Breast epithelium (tissue), 4 donors: ENCODE measurements around the gene CXXC5. TPM values are rescaled to one million over a fixed set of nuclear protein-coding genes. Genes with fewer than 3 reads are reported as not detected.
"Not testable (repeated sequence)": the region's sequence is repeated elsewhere in the genome, so short reads cannot be mapped to it uniquely, and the experiment has no call there.

Experiments used
- DNase-seq, 2 donors: peaks; one replicate each; pipeline ENCODE4 v3.0.0-alpha.2; 2019; ENCODE audit warnings: low spot score in 2 of 2
- H3K27ac ChIP-seq, 2 donors: fragments of 200-600 bp; sonication (generic) in 1 of 2; one replicate each; pipeline ENCODE4 v1.5.1; 2016 to 2019; ENCODE audit warnings: mild to moderate bottlenecking in 1 of 2
- H3K27me3 ChIP-seq, 2 donors: fragments of 200-600 bp; sonication (generic) in 1 of 2; one replicate each; pipeline versions ENCODE4 v1.5.1 to v1.6.0; 2017 to 2019; ENCODE audit warnings: control low read depth in 1 of 2, mild to moderate bottlenecking in 1 of 2
- H3K36me3 ChIP-seq: fragments of 200-600 bp; one replicate; pipeline ENCODE4 v1.5.1; 2019
- H3K4me1 ChIP-seq, 2 donors: fragments of 200-600 bp; sonication (generic); one replicate each; pipeline ENCODE4 v1.5.1; 2016 to 2019; ENCODE audit warnings: control low read depth in 1 of 2
- H3K4me3 ChIP-seq, 3 donors: fragments of 200-600 bp; sonication (generic); 1 replicate in 2 of 3; 2 replicates in 1 of 3; pipeline ENCODE4 v1.5.1; 2016 to 2019; ENCODE audit warnings: mild to moderate bottlenecking in 3 of 3, moderate library complexity in 2 of 3
- H3K9me3 ChIP-seq, 2 donors: fragments of 200-600 bp; sonication (generic) in 1 of 2; one replicate each; pipeline ENCODE4 v1.5.1; 2016 to 2019; ENCODE audit warnings: control low read depth in 1 of 2
- POLR2A ChIP-seq: fragments of 450-650 bp; IDR thresholded peaks from one replicate; pipeline ENCODE4 v1.6.1; 2016; ENCODE audit warnings: antibody characterized with exemption, mild to moderate bottlenecking, moderate library complexity
- POLR2AphosphoS5 ChIP-seq, 3 donors: sonication (generic); formaldehyde crosslinking; IDR thresholded peaks; one replicate each; pipeline ENCODE4 v1.6.1; 2017; ENCODE audit warnings: antibody characterized with exemption in 3 of 3
- intact Hi-C: fragments of 100-400 bp; cut with DNase I; formaldehyde crosslinking; loops from one replicate; pipeline ENCODE4 v1.15.1; 2023; ENCODE audit warnings: low total_unique reads
- total RNA-seq, 3 donors: library from RNA; depleted of rRNA; stranded (reverse); fragments of >200 nt; gene quantifications; one replicate each; pipeline ENCODE4 v1.1.0, GENCODE V29; 2016
- TF ChIP-seq, protein P1 (sequence below), 3 donors: fragments of 450-650 bp; IDR thresholded peaks; one replicate each; pipeline ENCODE4 v1.5.1; 2016 to 2017; ENCODE audit warnings: antibody characterized with exemption in 3 of 3, mild to moderate bottlenecking in 3 of 3, moderate library complexity in 3 of 3

CXXC5 gene
- 10 to 100 TPM; 33.9 to 66.9 (median 38.3) TPM for total RNA-seq

DNA sequence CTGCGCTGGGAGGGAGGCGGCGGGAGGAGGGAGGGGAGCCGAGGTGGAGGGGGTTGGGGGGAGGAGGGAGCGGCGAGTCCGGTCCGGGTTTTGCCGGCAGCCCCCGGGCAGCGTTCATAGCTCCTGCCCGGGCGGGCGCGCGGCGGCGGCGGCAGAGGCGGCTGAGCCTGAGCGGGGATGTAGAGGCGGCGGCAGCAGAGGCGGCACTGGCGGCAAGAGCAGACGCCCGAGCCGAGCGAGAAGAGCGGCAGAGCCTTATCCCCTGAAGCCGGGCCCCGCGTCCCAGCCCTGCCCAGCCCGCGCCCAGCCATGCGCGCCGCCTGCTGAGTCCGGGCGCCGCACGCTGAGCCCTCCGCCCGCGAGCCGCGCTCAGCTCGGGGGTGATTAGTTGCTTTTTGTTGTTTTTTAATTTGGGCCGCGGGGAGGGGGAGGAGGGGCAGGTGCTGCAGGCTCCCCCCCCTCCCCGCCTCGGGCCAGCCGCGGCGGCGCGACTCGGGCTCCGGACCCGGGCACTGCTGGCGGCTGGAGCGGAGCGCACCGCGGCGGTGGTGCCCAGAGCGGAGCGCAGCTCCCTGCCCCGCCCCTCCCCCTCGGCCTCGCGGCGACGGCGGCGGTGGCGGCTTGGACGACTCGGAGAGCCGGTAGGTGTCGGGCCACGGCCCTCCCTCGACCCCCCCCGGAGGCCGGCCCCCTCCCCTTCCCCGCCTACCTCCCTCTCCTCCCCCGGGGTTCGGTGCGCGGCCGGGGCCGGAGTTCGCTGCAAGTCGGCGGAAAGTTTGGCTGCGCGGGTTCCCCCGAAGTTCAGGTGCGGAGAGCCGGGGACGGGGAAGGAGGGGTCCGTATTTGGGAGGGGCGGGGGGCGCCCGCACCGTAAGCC, at the start of gene CXXC5:
Gene CXXC5 (plus strand): TSS at position 145 of the 877 bp plus-strand sequence. CDS start 32,175 bp downstream, outside the sequence.
- TF ChIP-seq, protein P1, sequence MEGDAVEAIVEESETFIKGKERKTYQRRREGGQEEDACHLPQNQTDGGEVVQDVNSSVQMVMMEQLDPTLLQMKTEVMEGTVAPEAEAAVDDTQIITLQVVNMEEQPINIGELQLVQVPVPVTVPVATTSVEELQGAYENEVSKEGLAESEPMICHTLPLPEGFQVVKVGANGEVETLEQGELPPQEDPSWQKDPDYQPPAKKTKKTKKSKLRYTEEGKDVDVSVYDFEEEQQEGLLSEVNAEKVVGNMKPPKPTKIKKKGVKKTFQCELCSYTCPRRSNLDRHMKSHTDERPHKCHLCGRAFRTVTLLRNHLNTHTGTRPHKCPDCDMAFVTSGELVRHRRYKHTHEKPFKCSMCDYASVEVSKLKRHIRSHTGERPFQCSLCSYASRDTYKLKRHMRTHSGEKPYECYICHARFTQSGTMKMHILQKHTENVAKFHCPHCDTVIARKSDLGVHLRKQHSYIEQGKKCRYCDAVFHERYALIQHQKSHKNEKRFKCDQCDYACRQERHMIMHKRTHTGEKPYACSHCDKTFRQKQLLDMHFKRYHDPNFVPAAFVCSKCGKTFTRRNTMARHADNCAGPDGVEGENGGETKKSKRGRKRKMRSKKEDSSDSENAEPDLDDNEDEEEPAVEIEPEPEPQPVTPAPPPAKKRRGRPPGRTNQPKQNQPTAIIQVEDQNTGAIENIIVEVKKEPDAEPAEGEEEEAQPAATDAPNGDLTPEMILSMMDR (IDR thresholded peaks at IDR 0.05), result no peak
- TF ChIP-seq POLR2A, result peak; percentile 21
- TF ChIP-seq POLR2AphosphoS5 (IDR thresholded peaks at IDR 0.05), result peak in 2 of 3 donors; percentile 40 to 46
- Histone ChIP-seq H3K9me3 (no peaks in the 10 kb centered on the region), H3K4me3 (peak within 1 kb of the TSS; percentile 80 to 94 (median 80)), H3K27me3 (no peaks in the 10 kb centered on the region), H3K27ac (peak within 1 kb of the TSS; percentile 97), H3K36me3 (no peaks in the 10 kb centered on the region), H3K4me1 (peaks cover 8 to 25% of the 10 kb centered on the region in 2 donors)
- DNase-seq, result peak in 1 of 2 donors; percentile 79
- intact Hi-C loops, result loop anchor here (10.0 kb wide), 1 partner anchor 46 kb away; no protein-coding TSS in a partner anchor

DNA sequence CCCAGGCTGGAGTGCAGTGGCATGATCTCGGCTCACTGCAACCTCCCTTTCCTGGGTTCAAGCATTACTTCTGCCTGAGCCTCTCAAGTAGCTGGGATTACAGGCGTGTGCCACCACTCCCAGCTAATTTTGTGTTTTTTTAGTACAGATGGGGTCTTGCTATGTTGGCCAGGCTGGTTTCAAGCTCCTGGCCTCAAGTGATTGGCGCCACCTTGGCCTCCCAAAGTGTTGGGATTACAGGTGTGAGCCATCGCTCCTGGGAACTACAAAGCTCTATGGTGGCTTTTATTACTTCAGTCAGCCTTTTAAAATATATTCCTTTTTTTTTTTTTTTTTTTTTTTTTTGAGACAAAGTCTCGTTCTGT, 49.6 kb upstream of the CXXC5 start:
- intact Hi-C loops, H3K27me3 ChIP-seq, H3K9me3 ChIP-seq, H3K4me1 ChIP-seq, H3K27ac ChIP-seq, H3K4me3 ChIP-seq, H3K36me3 ChIP-seq, DNase-seq: not testable (repeated sequence)

DNA sequence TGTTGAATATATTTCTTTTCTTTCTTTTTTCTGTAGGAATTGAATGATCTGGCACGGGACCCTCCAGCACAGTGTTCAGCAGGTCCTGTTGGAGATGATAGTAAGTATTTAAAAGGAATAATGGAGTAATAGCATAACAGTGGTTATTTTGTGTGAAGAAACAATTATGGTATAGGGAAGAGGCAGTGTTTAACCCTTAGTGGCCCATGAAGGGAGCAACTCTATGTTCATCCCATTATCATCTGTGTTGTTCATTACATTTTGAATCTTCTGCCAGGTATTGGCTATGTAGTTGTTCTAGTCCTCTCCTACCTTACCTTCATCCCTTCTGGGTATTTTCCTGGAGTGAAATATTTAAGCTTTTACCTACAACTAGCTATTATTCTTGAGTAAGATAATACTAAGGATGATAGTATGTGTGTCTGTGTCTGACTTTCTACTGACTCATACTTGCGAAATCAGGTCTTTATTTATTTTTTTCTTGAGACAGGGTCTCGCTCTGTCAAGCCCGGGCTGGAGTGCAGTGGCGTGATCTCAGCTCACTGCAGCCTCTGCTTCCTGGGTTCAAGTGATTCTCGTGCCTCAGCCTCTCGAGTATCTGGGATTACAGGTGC, 47.7 kb upstream of the CXXC5 start:
- Histone ChIP-seq H3K27me3 (no peaks in the 10 kb centered on the region), H3K27ac (no peak overlapping the region), H3K36me3 (no peaks in the 10 kb centered on the region), H3K4me3 (no peak overlapping the region), H3K4me1 (no peaks in the 10 kb centered on the region), H3K9me3 (no peaks in the 10 kb centered on the region)
- intact Hi-C loops, result no loop called here
- TF ChIP-seq POLR2A (no peak), POLR2AphosphoS5 (IDR thresholded peaks at IDR 0.05) (no peak)
- TF ChIP-seq, protein P1 (IDR thresholded peaks at IDR 0.05), result no peak
- DNase-seq, result no peak

DNA sequence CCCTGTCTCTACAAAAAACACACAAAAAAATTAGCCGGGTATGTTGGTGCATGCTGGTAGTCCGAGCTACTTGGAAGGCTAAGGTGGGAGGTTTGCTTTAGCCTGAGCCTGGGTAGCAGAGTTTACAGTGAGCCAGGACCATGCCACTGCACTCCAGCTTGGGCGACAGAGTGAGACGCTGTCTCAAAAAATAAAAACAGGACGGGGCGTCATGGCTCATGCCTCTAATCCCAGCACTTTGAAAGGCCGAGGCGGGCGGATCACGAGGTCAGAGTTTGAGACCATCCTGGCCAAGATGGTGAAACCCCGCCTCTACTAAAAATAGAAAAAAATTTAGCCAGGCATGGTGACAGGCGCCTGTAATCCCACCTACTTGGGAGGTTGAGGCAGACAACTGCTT, 46.7 kb upstream of the CXXC5 start:
- H3K27ac ChIP-seq, result no peak overlapping the region
- no peaks in the 10 kb centered on the region for H3K36me3 ChIP-seq
- no peaks in the 10 kb centered on the region for H3K4me1 ChIP-seq
- no peak for DNase-seq
- TF ChIP-seq, protein P1 (IDR thresholded peaks at IDR 0.05), result no peak
- TF ChIP-seq POLR2A, result no peak
- no peak for TF ChIP-seq POLR2AphosphoS5 (IDR thresholded peaks at IDR 0.05)
- no peaks in the 10 kb centered on the region for H3K9me3 ChIP-seq
- intact Hi-C loops, result no loop called here
- no peaks in the 10 kb centered on the region for H3K27me3 ChIP-seq
- H3K4me3 ChIP-seq, result no peak overlapping the region

DNA sequence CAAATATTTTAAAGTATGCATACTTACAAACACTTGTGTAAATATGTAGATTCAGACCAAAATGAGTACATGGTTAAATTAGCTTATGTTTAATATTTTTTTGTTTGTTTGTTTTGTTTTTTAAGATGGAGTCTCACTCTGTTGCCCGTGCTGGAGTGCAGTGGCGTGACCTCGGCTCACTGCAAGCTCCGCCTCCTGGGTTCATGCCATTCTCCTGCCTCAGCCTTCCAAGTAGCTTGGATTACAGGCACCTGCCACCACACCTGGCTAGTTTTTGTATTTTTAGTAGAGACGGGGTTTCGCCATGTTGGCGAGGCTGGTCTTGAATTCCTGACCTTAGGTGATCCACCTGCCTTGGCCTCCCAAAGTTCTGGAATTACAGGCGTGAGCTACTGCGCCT, 46.2 kb upstream of the CXXC5 start:
- H3K27me3 ChIP-seq, H3K36me3 ChIP-seq, H3K9me3 ChIP-seq, H3K4me1 ChIP-seq, H3K4me3 ChIP-seq, intact Hi-C loops, DNase-seq, H3K27ac ChIP-seq: not testable (repeated sequence)

DNA sequence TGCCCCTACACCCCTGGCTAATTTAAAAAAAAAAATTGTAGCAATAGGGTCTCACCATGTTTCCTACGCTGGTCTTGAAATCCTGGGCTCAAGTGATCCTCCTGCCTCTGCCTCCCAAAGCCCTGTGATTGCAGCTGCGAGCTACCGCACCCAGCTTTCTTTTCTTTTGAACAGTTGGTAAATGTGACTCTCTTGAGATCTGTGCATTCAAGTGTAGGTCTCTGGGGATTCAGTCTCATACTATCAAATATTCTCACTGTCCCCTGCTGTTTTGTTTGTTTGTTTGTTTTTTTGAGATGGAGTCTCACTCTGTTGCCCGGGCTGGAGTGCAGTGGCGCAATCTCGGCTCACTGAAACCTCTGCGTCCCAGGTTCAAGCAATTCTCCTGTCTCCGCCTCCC, 42.3 kb upstream of the CXXC5 start:
- DNase-seq, result no peak
- Histone ChIP-seq H3K27me3 (no peaks in the 10 kb centered on the region), H3K4me3 (no peak overlapping the region), H3K36me3 (no peaks in the 10 kb centered on the region), H3K9me3 (no peaks in the 10 kb centered on the region), H3K27ac (no peak overlapping the region), H3K4me1 (no peaks in the 10 kb centered on the region)
- TF ChIP-seq, protein P1 (IDR thresholded peaks at IDR 0.05), result no peak
- TF ChIP-seq POLR2AphosphoS5 (IDR thresholded peaks at IDR 0.05) (no peak), POLR2A (no peak)
- intact Hi-C loops, result no loop called here
